PC-3 (cell line): ENCODE results near the gene PTGDS. TPM values are rescaled to one million over a fixed set of nuclear protein-coding genes. Genes with fewer than 3 reads are reported as not detected.

Experiments
- ATAC-seq: fragments of 200-7000 bp; cut with Tn5 transposase; 2 replicates; pipeline ENCODE4 v1.9.1; 2020; ENCODE audit warnings: mild to moderate bottlenecking, moderate library complexity
- BruUV-seq: library from RNA; stranded (reverse); fragments of 400-500 nt; replicated peaks from 2 replicates; lab custom pipeline; 2021; lab: Mats Ljungman, UMichigan
- CTCF ChIA-PET: fragments of 300-600 bp; sonication (Branson Sonifier 250); formaldehyde crosslinking; loops from one replicate; lab custom pipeline; 2022; ENCODE audit warnings: antibody characterized with exemption; lab: Charles Lee
- POLR2A ChIA-PET: fragments of 300-600 bp; sonication (Branson Sonifier 250); formaldehyde crosslinking; loops from one replicate; lab custom pipeline; 2022; ENCODE audit warnings: antibody characterized with exemption; ENCODE audit not compliant: unreplicated experiment; lab: Charles Lee
- DNase-seq: peaks from one replicate; pipeline ENCODE4 v3.0.0-alpha.2; 2015
- H2AFZ ChIP-seq: fragments of 300-600 bp; sonication (generic); 2 replicates; pipeline ENCODE4 v1.6.0; 2016; ENCODE audit warnings: antibody characterized with exemption, low read length
- H3F3A ChIP-seq: fragments of 300-600 bp; sonication (generic); one replicate; pipeline ENCODE4 v1.6.0; 2017; ENCODE audit warnings: antibody characterized with exemption, low read length, control low read depth, mild to moderate bottlenecking; ENCODE audit not compliant: unreplicated experiment
- H3K27ac ChIP-seq: fragments of 300-600 bp; sonication (generic); 2 replicates; pipeline ENCODE4 v1.5.1; 2016; ENCODE audit warnings: mild to moderate bottlenecking, low read length
- H3K27me3 ChIP-seq: fragments of 300-600 bp; sonication (generic); 2 replicates; pipeline ENCODE4 v1.6.1; 2016; ENCODE audit warnings: low read length, mixed read lengths
- H3K36me3 ChIP-seq: fragments of 300-600 bp; sonication (generic); 2 replicates; pipeline ENCODE4 v1.6.1; 2016; ENCODE audit warnings: low read depth, mixed run types, low read length, mixed read lengths
- H3K4me1 ChIP-seq: fragments of 300-600 bp; sonication (generic); 2 replicates; pipeline ENCODE4 v1.5.1; 2016; ENCODE audit warnings: low read length; ENCODE audit not compliant: insufficient read depth
- H3K4me2 ChIP-seq: fragments of 300-600 bp; sonication (generic); 2 replicates; pipeline ENCODE4 v1.6.0; 2016; ENCODE audit warnings: low read length
- H3K4me3 ChIP-seq: fragments of 300-600 bp; sonication (generic); 2 replicates; pipeline ENCODE4 v1.5.1; 2016; ENCODE audit warnings: mild to moderate bottlenecking, low read length, mixed read lengths
- H3K79me2 ChIP-seq: fragments of 300-600 bp; sonication (generic); 2 replicates; pipeline ENCODE4 v1.6.1; 2017; ENCODE audit warnings: low read length, mixed read lengths
- H3K9ac ChIP-seq: fragments of 300-600 bp; sonication (generic); 2 replicates; pipeline ENCODE4 v1.6.0; 2016; ENCODE audit warnings: mild to moderate bottlenecking, low read length
- H3K9me2 ChIP-seq: fragments of 300-600 bp; sonication (generic); replicated peaks from 2 replicates; pipeline ENCODE4 v1.6.1; 2016; ENCODE audit warnings: mixed run types, low read length, mixed read lengths
- H3K9me3 ChIP-seq: fragments of 300-600 bp; sonication (generic); 2 replicates; pipeline ENCODE4 v1.6.1; 2016; ENCODE audit warnings: low read length, mixed read lengths
- H4K20me1 ChIP-seq: fragments of 300-600 bp; sonication (generic); 2 replicates; pipeline ENCODE4 v1.6.1; 2016; ENCODE audit warnings: low read length, mixed read lengths
- CTCF ChIP-seq: fragments of 300-600 bp; sonication (generic); conservative IDR thresholded peaks from 2 replicates; pipeline ENCODE4 v1.5.1; 2017; ENCODE audit warnings: antibody characterized with exemption, low read depth, mild to moderate bottlenecking, low read length
- EZH2 ChIP-seq: fragments of 300-600 bp; sonication (generic); IDR thresholded peaks from one replicate; pipeline ENCODE4 v1.6.1; 2017; ENCODE audit warnings: antibody characterized with exemption, mild to moderate bottlenecking, low read length; ENCODE audit not compliant: unreplicated experiment
- EZH2phosphoT487 ChIP-seq: fragments of 300-600 bp; sonication (generic); IDR thresholded peaks from 2 replicates; pipeline ENCODE4 v1.6.1; 2018; ENCODE audit warnings: mild to moderate bottlenecking, antibody characterized with exemption, low read length, borderline replicate concordance
- intact Hi-C: fragments of 100-400 bp; cut with micrococcal nuclease; formaldehyde crosslinking; loops from 2 replicates; pipeline ENCODE4 v1.9.0; 2023
- total RNA-seq: library from RNA; depleted of rRNA; stranded (reverse); fragments of >200 nt; gene quantifications from 2 replicates; pipeline ENCODE4 v1.2.3, GENCODE V29; 2014

The PTGDS gene
- total RNA-seq, 1 experiment from 2014 or later, result not detected

- H3K27ac ChIP-seq, result no peak overlapping the region
- intact Hi-C loops, result no loop called here
These were observed 24.9 kb upstream of the PTGDS start for GRCh38 chr9:136952321-136952850.

DNA sequence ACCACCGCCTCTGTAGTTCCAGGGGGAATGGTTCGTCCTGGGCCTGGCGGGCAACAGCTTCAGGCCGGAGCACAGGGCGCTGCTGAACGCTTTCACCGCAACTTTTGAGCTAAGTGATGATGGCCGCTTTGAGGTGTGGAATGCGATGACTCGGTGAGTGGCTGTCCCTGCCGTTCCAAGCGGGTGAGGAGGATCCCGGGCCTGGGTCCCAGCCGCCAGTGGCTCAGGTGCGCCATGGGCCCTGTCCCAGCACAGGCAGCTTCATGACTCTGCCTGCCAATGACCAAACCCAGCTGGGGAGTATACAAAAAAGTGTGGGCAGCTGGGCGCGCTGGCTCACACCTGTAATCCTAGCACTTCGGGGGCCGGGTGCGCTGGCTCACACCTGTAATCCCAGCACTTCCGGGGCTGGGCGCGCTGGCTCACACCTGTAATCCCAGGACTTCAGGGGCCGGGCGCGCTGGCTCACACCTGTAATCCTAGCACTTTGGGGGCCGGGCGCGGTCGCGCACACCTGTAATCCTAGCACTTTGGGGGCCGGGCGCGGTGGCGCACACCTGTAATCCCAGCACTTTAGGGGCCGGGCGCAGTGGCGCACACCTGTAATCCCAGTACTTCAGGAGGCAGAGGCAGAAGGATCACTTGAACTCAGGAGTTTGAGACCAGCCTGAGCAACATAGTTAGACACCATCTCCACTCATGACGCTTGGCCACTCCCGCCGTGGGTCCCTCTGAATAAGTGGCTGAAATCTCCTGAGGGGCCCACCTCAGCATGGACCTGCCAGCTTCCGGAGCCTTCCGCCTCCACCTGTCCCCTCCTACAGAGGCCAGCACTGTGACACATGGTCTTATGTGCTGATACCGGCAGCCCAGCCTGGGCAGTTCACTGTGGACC lies 24.2 kb upstream of the PTGDS start:
- Histone ChIP-seq H3K79me2 (no peaks in the 10 kb centered on the region), H3K4me1 (peaks cover 13% of the 10 kb centered on the region), H3K27ac (no peak overlapping the region), H3K9me2 (no peaks in the 10 kb centered on the region), H3K9me3 (no peaks in the 10 kb centered on the region), H4K20me1 (no peaks in the 10 kb centered on the region), H3K4me3 (no peak overlapping the region), H3K9ac (no peak overlapping the region), H2AFZ (no peak overlapping the region), H3K27me3 (no peaks in the 10 kb centered on the region), H3K4me2 (no peak overlapping the region), H3K36me3 (no peaks in the 10 kb centered on the region), H3F3A (no peaks in the 10 kb centered on the region)
- CTCF ChIA-PET, result no interaction called here
- BruUV-seq, result no TSS peak
- DNase-seq (no peak), ATAC-seq (no peak)
- POLR2A ChIA-PET, result no interaction called here
- intact Hi-C loops, result no loop called here
- no peak for TF ChIP-seq CTCF
- TF ChIP-seq EZH2, result no peak
- TF ChIP-seq EZH2phosphoT487, result no peak

More at GRCh38 chr9:136952321-136952850, 24.9 kb upstream of the PTGDS start:
- H4K20me1 ChIP-seq, result no peaks in the 10 kb centered on the region
- no TSS peak for BruUV-seq
- no peaks in the 10 kb centered on the region for H3K9me3 ChIP-seq
- H3K36me3 ChIP-seq, result no peaks in the 10 kb centered on the region
- H3K4me3 ChIP-seq, result no peak overlapping the region
- ChIA-PET CTCF (no interaction called here), POLR2A (no interaction called here)
- no peaks in the 10 kb centered on the region for H3K27me3 ChIP-seq
- TF ChIP-seq EZH2phosphoT487 (no peak), CTCF (no peak), EZH2 (no peak)
- no peak overlapping the region for H3K9ac ChIP-seq
- no peak overlapping the region for H2AFZ ChIP-seq
- ATAC-seq, result no peak
- DNase-seq, result no peak
- H3K79me2 ChIP-seq, result no peaks in the 10 kb centered on the region
- peaks cover 16% of the 10 kb centered on the region for H3K4me1 ChIP-seq
- H3K9me2 ChIP-seq, result no peaks in the 10 kb centered on the region
- H3F3A ChIP-seq, result no peaks in the 10 kb centered on the region
- H3K4me2 ChIP-seq, result no peak overlapping the region
